PFSK-1 (cell line): ENCODE data around the gene CLASP1.

Source experiments
- FOXP2 ChIP-seq: optimal IDR thresholded peaks from 2 replicates; pipeline ENCODE3; 2011; ENCODE audit warnings: borderline replicate concordance, control low read depth, inconsistent platforms; ENCODE audit not compliant: insufficient read depth; ENCODE audit errors: extremely low read length, extremely low read depth
- POLR2AphosphoS5 ChIP-seq: IDR thresholded peaks from 2 replicates; pipeline ENCODE4 v1.6.1; 2012; ENCODE audit warnings: low read depth, mild to moderate bottlenecking, control low read depth, low read length, moderate library complexity
- SIN3A ChIP-seq: IDR thresholded peaks from 2 replicates; pipeline ENCODE4 v1.6.1; 2012; ENCODE audit warnings: mild to moderate bottlenecking, low read length, moderate library complexity, borderline replicate concordance; ENCODE audit not compliant: insufficient read depth
- TAF1 ChIP-seq: IDR thresholded peaks from 2 replicates; pipeline ENCODE4 v1.6.1; 2012; ENCODE audit warnings: low read length, control low read depth, borderline replicate concordance; ENCODE audit not compliant: insufficient read depth
- TF ChIP-seq, protein P1 (sequence below), 2 experiments: IDR thresholded peaks; 2 replicates each; pipeline versions ENCODE4 v1.6.1 to v1.8.0; 2011 to 2012; ENCODE audit warnings: low read depth in 2 of 2, low read length in 2 of 2, control low read depth in 1 of 2, inconsistent platforms in 1 of 2, mild to moderate bottlenecking in 1 of 2, moderate library complexity in 1 of 2; ENCODE audit not compliant: insufficient read depth in 1 of 2

DNA sequence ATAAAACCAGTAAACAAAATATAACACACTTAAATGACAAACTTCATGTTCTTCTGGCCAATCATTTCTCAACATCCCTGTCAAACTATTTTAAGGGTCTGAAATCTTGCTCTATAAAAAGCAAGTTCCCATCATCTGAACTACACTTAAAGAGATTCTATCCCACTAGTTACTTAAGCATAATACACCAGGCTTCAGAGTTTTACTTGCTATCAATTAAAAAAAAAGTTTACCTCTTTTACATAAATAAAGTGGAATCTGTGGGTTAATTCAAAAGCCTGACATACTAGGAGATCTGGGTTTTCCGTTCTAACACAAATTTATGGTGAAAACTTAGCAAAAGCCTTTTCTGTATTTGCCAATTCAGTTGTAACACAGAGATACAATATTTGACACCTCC lies 1.9 kb downstream of the CLASP1 start:
- TF ChIP-seq POLR2AphosphoS5 (no peak), TAF1 (no peak), SIN3A (no peak), FOXP2 (no peak)
- TF ChIP-seq, protein P1, sequence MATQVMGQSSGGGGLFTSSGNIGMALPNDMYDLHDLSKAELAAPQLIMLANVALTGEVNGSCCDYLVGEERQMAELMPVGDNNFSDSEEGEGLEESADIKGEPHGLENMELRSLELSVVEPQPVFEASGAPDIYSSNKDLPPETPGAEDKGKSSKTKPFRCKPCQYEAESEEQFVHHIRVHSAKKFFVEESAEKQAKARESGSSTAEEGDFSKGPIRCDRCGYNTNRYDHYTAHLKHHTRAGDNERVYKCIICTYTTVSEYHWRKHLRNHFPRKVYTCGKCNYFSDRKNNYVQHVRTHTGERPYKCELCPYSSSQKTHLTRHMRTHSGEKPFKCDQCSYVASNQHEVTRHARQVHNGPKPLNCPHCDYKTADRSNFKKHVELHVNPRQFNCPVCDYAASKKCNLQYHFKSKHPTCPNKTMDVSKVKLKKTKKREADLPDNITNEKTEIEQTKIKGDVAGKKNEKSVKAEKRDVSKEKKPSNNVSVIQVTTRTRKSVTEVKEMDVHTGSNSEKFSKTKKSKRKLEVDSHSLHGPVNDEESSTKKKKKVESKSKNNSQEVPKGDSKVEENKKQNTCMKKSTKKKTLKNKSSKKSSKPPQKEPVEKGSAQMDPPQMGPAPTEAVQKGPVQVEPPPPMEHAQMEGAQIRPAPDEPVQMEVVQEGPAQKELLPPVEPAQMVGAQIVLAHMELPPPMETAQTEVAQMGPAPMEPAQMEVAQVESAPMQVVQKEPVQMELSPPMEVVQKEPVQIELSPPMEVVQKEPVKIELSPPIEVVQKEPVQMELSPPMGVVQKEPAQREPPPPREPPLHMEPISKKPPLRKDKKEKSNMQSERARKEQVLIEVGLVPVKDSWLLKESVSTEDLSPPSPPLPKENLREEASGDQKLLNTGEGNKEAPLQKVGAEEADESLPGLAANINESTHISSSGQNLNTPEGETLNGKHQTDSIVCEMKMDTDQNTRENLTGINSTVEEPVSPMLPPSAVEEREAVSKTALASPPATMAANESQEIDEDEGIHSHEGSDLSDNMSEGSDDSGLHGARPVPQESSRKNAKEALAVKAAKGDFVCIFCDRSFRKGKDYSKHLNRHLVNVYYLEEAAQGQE (IDR thresholded peaks at IDR 0.05; ENCODE audit: insufficient read depth in 1 of 2, low read depth in 2 of 2, low read length in 2 of 2) = no peak
